Measurements from ENCODE around the gene C1orf56. TPM values are rescaled to one million over a fixed set of nuclear protein-coding genes. Genes with fewer than 3 reads are reported as not detected.

Gene C1orf56
- total and polyA plus RNA-seq, 10 of the 15 experiments (the other 5 are each of a cell fraction or from before 2014, with no cell fraction given): 0.22 to 15.5 (median 1.5) TPM

DNA sequence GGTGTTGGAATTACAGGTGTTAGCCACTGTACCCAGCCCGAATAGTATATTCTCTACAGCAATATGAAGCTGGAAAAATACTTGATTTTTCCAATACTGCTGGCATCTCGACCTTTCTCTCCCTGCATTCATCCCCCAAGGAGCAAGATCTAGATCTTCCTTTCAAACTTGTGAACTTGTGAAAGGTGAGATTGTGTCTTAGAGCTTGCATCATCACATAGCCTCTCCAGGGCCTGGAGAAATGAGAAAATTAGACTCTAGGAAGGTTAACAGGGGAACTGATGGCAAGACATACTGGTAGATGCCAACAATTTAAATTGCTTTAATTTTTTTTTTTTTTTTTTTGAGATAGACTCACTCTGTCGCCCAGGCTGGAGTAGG is 37.2 kb upstream of the C1orf56 start:
- in situ Hi-C loops (cut with MboI) (no loop called here), intact Hi-C loops (cut with micrococcal nuclease; ENCODE audit: unreplicated experiment) (no loop called here)
- Histone ChIP-seq H3K4me3 (no peak overlapping the region), H2AFZ (ENCODE audit: control insufficient read depth, low read depth, low read length) (no peak overlapping the region), H3K27ac (ENCODE audit: control insufficient read depth, insufficient read depth) (no peak overlapping the region), H3K4me1 (ENCODE audit: control insufficient read depth, insufficient read depth, low read length) (peaks cover 7% of the 10 kb centered on the region), H3K79me2 (ENCODE audit: control insufficient read depth, insufficient read depth, low read length) (peaks cover 16% of the 10 kb centered on the region), H3K36me3 (ENCODE audit: control insufficient read depth in 2 of 2, insufficient read depth in 2 of 2, low read length in 1 of 2) (no peaks in the 10 kb centered on the region), H3K9ac (ENCODE audit: control insufficient read depth, insufficient read depth, low read length) (no peak overlapping the region), H3K4me2 (ENCODE audit: control insufficient read depth, insufficient read depth) (no peak overlapping the region), H3K27me3 (replicated peaks in 1 of 2; ENCODE audit: control insufficient read depth in 2 of 2, insufficient read depth in 2 of 2, low read length in 1 of 2) (no peaks in the 10 kb centered on the region), H3K9me3 (replicated peaks; ENCODE audit: control insufficient read depth, insufficient read depth, low read length) (no peaks in the 10 kb centered on the region), H4K20me1 (ENCODE audit: control insufficient read depth, insufficient read depth) (no peaks in the 10 kb centered on the region)
- WGBS (ENCODE audit: insufficient coverage, insufficient replicate concordance, low lambda C conversion rate, missing lambda C conversion rate): 71% methylated on average over 2 of the region's 3 CpGs
- BruUV-seq (replicated peaks): no TSS peak
- ChIA-PET POLR2A (interaction anchor here (0.5 to 1.3 kb wide), 5 partner anchors 14 to 165 kb away, joined by 3 to 6 read pairs (median 4); partner anchors contain the start of gene TMOD4), RAD21 (ENCODE audit: unreplicated experiment) (no interaction called here), CTCF (no interaction called here), SMC1A (ENCODE audit: uncharacterized antibody, unreplicated experiment) (no interaction called here)
- ATAC-seq: no peak
- no peak for FAIRE-seq
- no peak for DNase-seq (ENCODE audit: low read depth, low spot score)
- TF ChIP-seq, protein P1, sequence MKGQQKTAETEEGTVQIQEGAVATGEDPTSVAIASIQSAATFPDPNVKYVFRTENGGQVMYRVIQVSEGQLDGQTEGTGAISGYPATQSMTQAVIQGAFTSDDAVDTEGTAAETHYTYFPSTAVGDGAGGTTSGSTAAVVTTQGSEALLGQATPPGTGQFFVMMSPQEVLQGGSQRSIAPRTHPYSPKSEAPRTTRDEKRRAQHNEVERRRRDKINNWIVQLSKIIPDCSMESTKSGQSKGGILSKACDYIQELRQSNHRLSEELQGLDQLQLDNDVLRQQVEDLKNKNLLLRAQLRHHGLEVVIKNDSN (IDR thresholded peaks at IDR 0.05; ENCODE audit: borderline replicate concordance, extremely low read length, insufficient read depth, low read depth, low read length): no peak
- TF ChIP-seq, protein P2, sequence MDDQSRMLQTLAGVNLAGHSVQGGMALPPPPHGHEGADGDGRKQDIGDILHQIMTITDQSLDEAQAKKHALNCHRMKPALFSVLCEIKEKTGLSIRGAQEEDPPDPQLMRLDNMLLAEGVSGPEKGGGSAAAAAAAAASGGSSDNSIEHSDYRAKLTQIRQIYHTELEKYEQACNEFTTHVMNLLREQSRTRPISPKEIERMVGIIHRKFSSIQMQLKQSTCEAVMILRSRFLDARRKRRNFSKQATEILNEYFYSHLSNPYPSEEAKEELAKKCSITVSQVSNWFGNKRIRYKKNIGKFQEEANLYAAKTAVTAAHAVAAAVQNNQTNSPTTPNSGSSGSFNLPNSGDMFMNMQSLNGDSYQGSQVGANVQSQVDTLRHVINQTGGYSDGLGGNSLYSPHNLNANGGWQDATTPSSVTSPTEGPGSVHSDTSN (IDR thresholded peaks at IDR 0.05; ENCODE audit: insufficient replicate concordance, low read depth, low read length): no peak
- TF ChIP-seq, protein P3, sequence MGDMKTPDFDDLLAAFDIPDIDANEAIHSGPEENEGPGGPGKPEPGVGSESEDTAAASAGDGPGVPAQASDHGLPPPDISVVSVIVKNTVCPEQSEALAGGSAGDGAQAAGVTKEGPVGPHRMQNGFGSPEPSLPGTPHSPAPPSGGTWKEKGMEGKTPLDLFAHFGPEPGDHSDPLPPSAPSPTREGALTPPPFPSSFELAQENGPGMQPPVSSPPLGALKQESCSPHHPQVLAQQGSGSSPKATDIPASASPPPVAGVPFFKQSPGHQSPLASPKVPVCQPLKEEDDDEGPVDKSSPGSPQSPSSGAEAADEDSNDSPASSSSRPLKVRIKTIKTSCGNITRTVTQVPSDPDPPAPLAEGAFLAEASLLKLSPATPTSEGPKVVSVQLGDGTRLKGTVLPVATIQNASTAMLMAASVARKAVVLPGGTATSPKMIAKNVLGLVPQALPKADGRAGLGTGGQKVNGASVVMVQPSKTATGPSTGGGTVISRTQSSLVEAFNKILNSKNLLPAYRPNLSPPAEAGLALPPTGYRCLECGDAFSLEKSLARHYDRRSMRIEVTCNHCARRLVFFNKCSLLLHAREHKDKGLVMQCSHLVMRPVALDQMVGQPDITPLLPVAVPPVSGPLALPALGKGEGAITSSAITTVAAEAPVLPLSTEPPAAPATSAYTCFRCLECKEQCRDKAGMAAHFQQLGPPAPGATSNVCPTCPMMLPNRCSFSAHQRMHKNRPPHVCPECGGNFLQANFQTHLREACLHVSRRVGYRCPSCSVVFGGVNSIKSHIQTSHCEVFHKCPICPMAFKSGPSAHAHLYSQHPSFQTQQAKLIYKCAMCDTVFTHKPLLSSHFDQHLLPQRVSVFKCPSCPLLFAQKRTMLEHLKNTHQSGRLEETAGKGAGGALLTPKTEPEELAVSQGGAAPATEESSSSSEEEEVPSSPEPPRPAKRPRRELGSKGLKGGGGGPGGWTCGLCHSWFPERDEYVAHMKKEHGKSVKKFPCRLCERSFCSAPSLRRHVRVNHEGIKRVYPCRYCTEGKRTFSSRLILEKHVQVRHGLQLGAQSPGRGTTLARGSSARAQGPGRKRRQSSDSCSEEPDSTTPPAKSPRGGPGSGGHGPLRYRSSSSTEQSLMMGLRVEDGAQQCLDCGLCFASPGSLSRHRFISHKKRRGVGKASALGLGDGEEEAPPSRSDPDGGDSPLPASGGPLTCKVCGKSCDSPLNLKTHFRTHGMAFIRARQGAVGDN (IDR thresholded peaks at IDR 0.05): no peak
- TF ChIP-seq, protein P4, sequence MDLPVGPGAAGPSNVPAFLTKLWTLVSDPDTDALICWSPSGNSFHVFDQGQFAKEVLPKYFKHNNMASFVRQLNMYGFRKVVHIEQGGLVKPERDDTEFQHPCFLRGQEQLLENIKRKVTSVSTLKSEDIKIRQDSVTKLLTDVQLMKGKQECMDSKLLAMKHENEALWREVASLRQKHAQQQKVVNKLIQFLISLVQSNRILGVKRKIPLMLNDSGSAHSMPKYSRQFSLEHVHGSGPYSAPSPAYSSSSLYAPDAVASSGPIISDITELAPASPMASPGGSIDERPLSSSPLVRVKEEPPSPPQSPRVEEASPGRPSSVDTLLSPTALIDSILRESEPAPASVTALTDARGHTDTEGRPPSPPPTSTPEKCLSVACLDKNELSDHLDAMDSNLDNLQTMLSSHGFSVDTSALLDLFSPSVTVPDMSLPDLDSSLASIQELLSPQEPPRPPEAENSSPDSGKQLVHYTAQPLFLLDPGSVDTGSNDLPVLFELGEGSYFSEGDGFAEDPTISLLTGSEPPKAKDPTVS (IDR thresholded peaks at IDR 0.05; ENCODE audit: low read depth, low read length): no peak
- no peak for TF ChIP-seq ETV6 (conservative IDR thresholded peaks at IDR 0.05 in 1 of 2, IDR thresholded peaks at IDR 0.05 in 1 of 2; ENCODE audit: borderline replicate concordance in 1 of 2, low read depth in 1 of 2)
- TF ChIP-seq DPF2 (IDR thresholded peaks at IDR 0.05): no peak

All from GM12878 (cell line).